Keratinocyte (primary cell): ENCODE results near the gene GPX6. TPM values are rescaled to one million over a fixed set of nuclear protein-coding genes. Genes with fewer than 3 reads are reported as not detected.
"Not testable (repeated sequence)": the region's sequence is repeated elsewhere in the genome, so short reads cannot be mapped to it uniquely, and the experiment has no call there.

Source experiments
- DNase-seq: peaks from one replicate; pipeline ENCODE4 v3.0.0-alpha.2; 2011; ENCODE audit warnings: low read depth, missing footprints, low spot score
- FAIRE-seq: peaks from 2 replicates; lab custom pipeline; 2011; peaks lifted over from hg19 to GRCh38; lab: Jason Lieb, UNC
- H2AFZ ChIP-seq: 2 replicates; pipeline ENCODE4 v1.6.0; 2012; ENCODE audit warnings: low read length, control low read depth, inconsistent platforms; ENCODE audit not compliant: control insufficient read depth
- H3K27ac ChIP-seq: 2 replicates; pipeline ENCODE4 v1.5.1; 2011; ENCODE audit warnings: low read length; ENCODE audit not compliant: control insufficient read depth, insufficient read depth
- H3K27me3 ChIP-seq: 3 replicates; pipeline ENCODE4 v1.6.0; 2011; ENCODE audit warnings: low read length; ENCODE audit not compliant: control insufficient read depth, insufficient read depth; ENCODE audit errors: extremely low read depth
- H3K36me3 ChIP-seq, 2 experiments: 2 replicates in 1 of 2; 3 replicates in 1 of 2; pipeline ENCODE4 v1.5.1; 2011; ENCODE audit warnings: low read length in 2 of 2, mild to moderate bottlenecking in 1 of 2; ENCODE audit not compliant: control insufficient read depth in 2 of 2, insufficient read depth in 2 of 2; ENCODE audit errors: extremely low read depth in 1 of 2
- H3K4me1 ChIP-seq: 3 replicates; pipeline ENCODE4 v1.5.1; 2011; ENCODE audit warnings: low read length; ENCODE audit not compliant: control insufficient read depth, insufficient read depth; ENCODE audit errors: extremely low read depth
- H3K4me2 ChIP-seq: 3 replicates; pipeline ENCODE4 v1.6.0; 2011; ENCODE audit warnings: low read depth, low read length; ENCODE audit not compliant: control insufficient read depth, insufficient read depth; ENCODE audit errors: extremely low read depth
- H3K4me3 ChIP-seq, 3 experiments: fragments of 200-600 bp in 1 of 3; sonication (generic) in 1 of 3; 2 replicates in 2 of 3; 3 replicates in 1 of 3; pipeline ENCODE4 v1.5.1; 2011 to 2016; ENCODE audit warnings: low read length in 3 of 3, mild to moderate bottlenecking in 3 of 3, control low read depth in 2 of 3, inconsistent platforms in 1 of 3, low read depth in 1 of 3, mixed read lengths in 1 of 3, mixed run types in 1 of 3, moderate library complexity in 1 of 3; ENCODE audit not compliant: control insufficient read depth in 2 of 3, insufficient read depth in 2 of 3; ENCODE audit errors: extremely low read depth in 1 of 3
- H3K79me2 ChIP-seq: 2 replicates; pipeline ENCODE4 v1.6.0; 2012; ENCODE audit warnings: low read length; ENCODE audit not compliant: control insufficient read depth, insufficient read depth
- H3K9ac ChIP-seq: 3 replicates; pipeline ENCODE4 v1.6.0; 2011; ENCODE audit warnings: low read length; ENCODE audit not compliant: control insufficient read depth, insufficient read depth; ENCODE audit errors: extremely low read depth
- H3K9me1 ChIP-seq: 3 replicates; pipeline ENCODE4 v1.6.0; 2011; ENCODE audit warnings: low read length; ENCODE audit not compliant: control insufficient read depth, insufficient read depth; ENCODE audit errors: extremely low read depth
- H3K9me3 ChIP-seq: 2 replicates; pipeline ENCODE4 v1.5.1; 2012; ENCODE audit warnings: low read depth, low read length; ENCODE audit not compliant: control insufficient read depth
- H4K20me1 ChIP-seq: 3 replicates; pipeline ENCODE4 v1.6.0; 2011; ENCODE audit warnings: low read length; ENCODE audit not compliant: control insufficient read depth, insufficient read depth; ENCODE audit errors: extremely low read depth
- CTCF ChIP-seq, 3 experiments: IDR thresholded peaks in 1 of 3; conservative IDR thresholded peaks in 1 of 3; optimal IDR thresholded peaks in 1 of 3; 2 replicates in 2 of 3; 3 replicates in 1 of 3; pipeline versions ENCODE3 to v1.5.1; 2011; ENCODE audit warnings: low read length in 3 of 3, mild to moderate bottlenecking in 3 of 3, moderate library complexity in 2 of 3, control low read depth in 1 of 3, inconsistent platforms in 1 of 3; ENCODE audit not compliant: insufficient read depth in 2 of 3; ENCODE audit errors: extremely low read depth in 1 of 3
- EZH2 ChIP-seq: IDR thresholded peaks from one replicate; pipeline ENCODE4 v1.6.1; 2012; ENCODE audit warnings: inconsistent platforms, mild to moderate bottlenecking, low read length, moderate library complexity
- dilution Hi-C: fragments of 300-500 bp; cut with MboI; formaldehyde crosslinking; loops from one replicate; pipeline ENCODE4 v1.7.0; 2020; ENCODE audit warnings: low sequenced_read_pairs; ENCODE audit not compliant: extremely low pct_ligation_motif_present
- polyA plus RNA-seq, 5 experiments: library from polyadenylated mRNA; depleted of rRNA in 3 of 5; stranded (reverse) in 3 of 5; stranded (forward) in 1 of 5; unstranded in 1 of 5; fragments of >200 nt; gene quantifications; 1 replicate in 1 of 5; 2 replicates in 3 of 5; 3 replicates in 1 of 5; pipeline versions ENCODE4 v1.2.1 to v1.2.3, GENCODE V29; 2011 to 2012; ENCODE audit warnings: missing spikeins in 2 of 5, low read depth in 1 of 5, low replicate concordance in 1 of 5

Gene GPX6
- polyA plus RNA-seq, 1 donor (not counting 4 experiments of a cell fraction or from before 2014, with no cell fraction given) = not detected

DNA sequence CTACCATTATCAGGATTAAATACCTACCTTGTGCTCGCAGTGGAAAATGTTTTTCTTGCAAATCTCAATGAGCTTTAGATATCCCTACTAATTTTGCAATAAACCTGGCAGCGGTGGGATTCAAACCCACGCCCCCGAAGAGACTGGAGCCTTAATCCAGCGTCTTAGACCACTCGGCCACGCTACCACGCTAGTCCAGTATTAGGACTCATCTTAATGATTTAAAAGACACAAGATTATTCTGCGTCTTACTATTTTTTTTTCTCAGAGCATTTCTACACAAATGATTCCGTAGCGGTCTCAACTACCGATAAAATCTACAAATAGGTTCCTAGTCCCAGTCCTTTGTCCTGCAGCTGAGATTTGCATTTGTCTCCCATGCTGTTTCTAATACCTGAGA, 37.1 kb downstream of the GPX6 start:
- Histone ChIP-seq H3K4me1 (no peaks in the 10 kb centered on the region), H3K27ac (no peak overlapping the region), H3K79me2 (no peaks in the 10 kb centered on the region), H3K4me3 (no peak overlapping the region), H3K9me1 (no peaks in the 10 kb centered on the region), H3K9me3 (no peaks in the 10 kb centered on the region), H3K36me3 (no peaks in the 10 kb centered on the region), H2AFZ (no peak overlapping the region), H3K27me3 (peaks cover 27% of the 10 kb centered on the region), H3K9ac (no peak overlapping the region), H3K4me2 (no peak overlapping the region), H4K20me1 (no peaks in the 10 kb centered on the region)
- FAIRE-seq (no peak), DNase-seq (no peak)
- dilution Hi-C loops = no loop called here
- TF ChIP-seq EZH2 = no peak
- TF ChIP-seq CTCF (optimal IDR thresholded peaks at IDR 0.05 in 1 of 3, IDR thresholded peaks at IDR 0.05 in 1 of 3, conservative IDR thresholded peaks at IDR 0.05 in 1 of 3; ENCODE audit: extremely low read depth in 1 of 3, insufficient read depth in 2 of 3, low read length in 3 of 3) = no peak

DNA sequence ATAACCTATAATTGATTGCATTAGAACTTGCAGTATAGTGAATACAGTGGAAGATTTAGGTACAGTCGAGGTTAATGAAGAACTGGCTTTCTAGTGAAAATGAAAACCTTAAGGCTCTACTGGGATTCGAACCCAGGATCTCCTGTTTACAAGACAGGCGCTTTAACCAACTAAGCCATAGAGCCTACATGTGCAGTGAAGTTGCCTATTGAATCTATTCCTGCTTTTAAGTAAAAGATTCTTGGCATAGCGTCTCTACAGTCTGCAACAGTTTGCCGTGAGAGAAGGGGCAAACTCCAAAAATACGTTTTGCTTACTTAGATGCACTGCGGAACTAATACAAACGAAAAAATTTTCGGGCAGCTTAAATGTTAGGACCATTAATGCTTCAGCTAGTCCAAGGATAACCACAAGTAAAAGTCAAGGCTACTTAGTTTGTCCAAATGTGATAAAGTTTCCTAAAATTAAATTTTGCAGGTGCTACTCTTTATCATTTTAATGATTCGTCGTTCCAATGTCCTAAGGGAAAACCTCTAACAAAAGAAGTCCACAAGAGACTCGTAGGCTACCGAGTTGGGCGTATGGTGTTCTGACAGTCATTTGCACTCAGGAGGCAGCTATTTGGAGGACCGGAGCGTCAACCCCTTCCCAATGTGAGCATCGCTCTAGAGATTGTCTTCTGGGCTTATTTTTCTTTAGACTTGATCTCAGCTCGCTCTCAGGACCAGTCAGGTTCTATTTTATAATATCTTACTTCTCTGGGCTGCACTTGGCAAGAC, 41.0 kb downstream of the GPX6 start:
- H3K4me1 ChIP-seq = no peaks in the 10 kb centered on the region
- peak overlapping the region; percentile 18 for H3K9ac ChIP-seq
- H3K4me3 ChIP-seq = peak overlapping the region; percentile 38 to 84 (median 80)
- H3K9me3 ChIP-seq = no peaks in the 10 kb centered on the region
- no peaks in the 10 kb centered on the region for H3K36me3 ChIP-seq
- dilution Hi-C loops = no loop called here
- peaks cover 13% of the 10 kb centered on the region for H3K27me3 ChIP-seq
- H4K20me1 ChIP-seq = no peaks in the 10 kb centered on the region
- no peaks in the 10 kb centered on the region for H3K79me2 ChIP-seq
- peak overlapping the region; percentile 91 for H3K4me2 ChIP-seq
- peak; percentile 81 for FAIRE-seq
- peak; percentile 77 for DNase-seq
- no peak overlapping the region for H3K27ac ChIP-seq
- H2AFZ ChIP-seq = peak overlapping the region; percentile 74
- H3K9me1 ChIP-seq = no peaks in the 10 kb centered on the region
- TF ChIP-seq CTCF (optimal IDR thresholded peaks at IDR 0.05 in 1 of 3, IDR thresholded peaks at IDR 0.05 in 1 of 3, conservative IDR thresholded peaks at IDR 0.05 in 1 of 3; ENCODE audit: extremely low read depth in 1 of 3, insufficient read depth in 2 of 3, low read length in 3 of 3) = no peak
- TF ChIP-seq EZH2 = no peak

DNA sequence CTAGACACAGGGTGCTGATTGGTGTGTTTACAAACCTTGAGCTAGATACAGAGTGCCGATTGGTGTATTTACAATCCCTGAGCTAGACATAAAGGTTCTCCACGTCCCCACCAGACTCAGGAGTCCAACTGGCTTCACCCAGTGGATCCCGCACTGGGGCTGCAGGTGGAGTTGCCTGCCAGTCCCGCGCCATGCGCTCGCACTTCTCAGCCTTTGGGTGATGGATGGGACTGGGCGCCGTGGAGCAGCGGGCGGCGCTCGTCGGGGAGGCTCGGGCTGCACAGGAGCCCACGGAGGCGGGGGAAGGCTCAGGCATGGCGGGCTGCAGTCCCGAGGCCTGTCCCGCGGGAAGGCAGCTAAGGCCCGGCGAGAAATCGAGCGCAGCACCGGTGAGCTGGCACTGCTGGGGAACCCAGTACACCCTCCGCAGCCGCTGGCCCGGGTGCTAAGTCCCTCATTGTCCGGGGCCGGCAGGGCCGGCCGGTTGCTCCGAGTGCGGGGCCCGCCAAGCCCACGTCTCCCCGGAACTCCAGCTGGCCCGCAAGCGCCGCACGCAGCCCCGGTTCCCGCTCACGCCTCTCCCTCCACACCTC, 46.3 kb downstream of the GPX6 start:
- dilution Hi-C loops, H2AFZ ChIP-seq, DNase-seq, H3K9me1 ChIP-seq, H3K27ac ChIP-seq, H3K27me3 ChIP-seq, H3K4me1 ChIP-seq, H3K4me3 ChIP-seq, H3K36me3 ChIP-seq, H3K9me3 ChIP-seq, H4K20me1 ChIP-seq, H3K9ac ChIP-seq, FAIRE-seq, H3K79me2 ChIP-seq, H3K4me2 ChIP-seq: not testable (repeated sequence)
